Activated CD4-positive, alpha-beta T cell treated with anti-CD3 and anti-CD28 coated beads, Interleukin-2, Interleukin-6, amounts not matched to agents 100 ng/mL and 50 ng/mL, durations not matched to agents 16 hours and 8 hours (primary cell): ENCODE results near the gene PDE4D.
"Not testable (repeated sequence)": the region's sequence is repeated elsewhere in the genome, so short reads cannot be mapped to it uniquely, and the experiment has no call there.

ENCODE experiments used
- DNase-seq: peaks from one replicate; pipeline ENCODE4 v3.0.0-alpha.2; 2020

PDE4D gene

GRCh38 chr5:59798862-59799667 is 94.5 kb downstream of the PDE4D start:
- DNase-seq = no peak

- DNase-seq = no peak
These were observed 98.4 kb downstream of the PDE4D start for GRCh38 chr5:59795141-59795540.

GRCh38 chr5:59792983-59793585 is 100.4 kb downstream of the PDE4D start:
- DNase-seq = no peak

GRCh38 chr5:59791617-59792016 is 101.9 kb downstream of the PDE4D start:
- DNase-seq = no peak

GRCh38 chr5:59790776-59791475 is 102.6 kb downstream of the PDE4D start:
- DNase-seq = no peak

GRCh38 chr5:59790376-59790775 is 103.2 kb downstream of the PDE4D start:
- DNase-seq = peak; percentile 6

- DNase-seq = no peak
These were observed 103.6 kb downstream of the PDE4D start for GRCh38 chr5:59789894-59790293.

- DNase-seq = no peak
These were observed 104.3 kb downstream of the PDE4D start for GRCh38 chr5:59789197-59789596.

- no peak for DNase-seq
These were observed 107.2 kb downstream of the PDE4D start for GRCh38 chr5:59786334-59786805.

GRCh38 chr5:59785676-59786333 is 107.7 kb downstream of the PDE4D start:
- no peak for DNase-seq

- DNase-seq = not testable (repeated sequence)
These were observed 108.8 kb downstream of the PDE4D start for GRCh38 chr5:59784708-59785107.

GRCh38 chr5:59783264-59783663 is 110.3 kb downstream of the PDE4D start:
- DNase-seq = no peak

- no peak for DNase-seq
These were observed 110.7 kb downstream of the PDE4D start for GRCh38 chr5:59782856-59783255.

- no peak for DNase-seq
These were observed 114.1 kb downstream of the PDE4D start for GRCh38 chr5:59779453-59779852.

- DNase-seq = no peak
These were observed 116.5 kb downstream of the PDE4D start for GRCh38 chr5:59777028-59777427.

- no peak for DNase-seq
These were observed 120.2 kb downstream of the PDE4D start for GRCh38 chr5:59773294-59773693.

- no peak for DNase-seq
These were observed 120.8 kb downstream of the PDE4D start for GRCh38 chr5:59772757-59773156.

- no peak for DNase-seq
These were observed 121.3 kb downstream of the PDE4D start for GRCh38 chr5:59772206-59772605.

- DNase-seq = no peak
These were observed 122.6 kb downstream of the PDE4D start for GRCh38 chr5:59770953-59771352.

GRCh38 chr5:59769832-59770231 is 123.7 kb downstream of the PDE4D start:
- DNase-seq = no peak

- DNase-seq = no peak
These were observed 124.5 kb downstream of the PDE4D start for GRCh38 chr5:59769041-59769360.

GRCh38 chr5:59768152-59769040 is 125.1 kb downstream of the PDE4D start:
- DNase-seq = peak; percentile 6
